ENCODE measurements around the gene VPS41. TPM values are rescaled to one million over a fixed set of nuclear protein-coding genes. Genes with fewer than 3 reads are reported as not detected.

The VPS41 gene
- total and polyA plus RNA-seq, 10 of the 15 experiments (the other 5 are each of a cell fraction or from before 2014, with no cell fraction given), result 15.3 to 63.2 (median 47.0) TPM

DNA sequence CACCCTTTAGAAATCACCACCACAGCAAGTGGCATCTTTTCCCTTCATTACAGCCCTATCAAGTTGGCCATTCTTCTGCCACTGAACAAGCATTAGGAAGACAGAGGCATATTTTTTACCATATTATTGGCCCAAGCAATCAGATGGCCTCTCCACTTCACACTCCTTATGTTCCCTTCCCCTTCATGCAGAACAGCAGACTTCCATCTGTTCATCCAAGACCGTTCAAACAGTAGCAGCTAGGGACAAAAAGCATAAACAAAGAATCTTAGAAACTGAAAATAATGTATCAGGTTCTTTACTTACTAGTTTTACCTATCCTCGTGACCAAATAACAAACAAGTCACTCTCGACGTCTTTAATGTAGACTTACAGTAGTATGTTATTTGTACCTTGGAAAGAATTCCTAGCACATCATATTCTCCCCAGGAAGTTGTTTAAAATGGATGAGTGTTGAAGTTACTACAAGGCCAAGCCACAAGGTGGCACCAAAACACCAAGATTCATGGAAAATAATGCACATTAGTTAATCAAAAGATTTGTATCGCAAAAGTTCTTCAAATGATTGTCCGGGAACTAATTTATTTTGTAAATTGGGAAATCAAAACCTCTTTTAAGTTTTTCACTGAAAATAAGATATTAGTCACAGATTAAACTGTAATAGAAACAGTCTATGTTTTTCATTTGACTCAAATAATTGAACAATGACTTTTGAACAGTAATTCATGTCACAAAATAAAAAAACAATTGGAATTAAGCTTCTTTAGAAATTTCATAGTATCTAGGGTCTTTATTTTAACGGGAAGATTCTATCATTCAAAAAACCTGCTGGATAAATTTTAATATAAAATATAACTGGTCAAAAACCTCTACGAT, 112.1 kb downstream of the VPS41 start:
- intact Hi-C loops (cut with micrococcal nuclease; ENCODE audit: unreplicated experiment), result loop anchor here (1.0 to 10.0 kb wide), 4 partner anchors 135 to 724 kb away; no protein-coding TSS in a partner anchor
- 0 out of 3 replicates have a peak, but pooled peaks have one; percentile 39 for ATAC-seq
- Histone ChIP-seq H3K36me3 (ENCODE audit: control insufficient read depth in 2 of 2, insufficient read depth in 2 of 2, low read length in 1 of 2) (peaks cover 3 to 18% of the 10 kb centered on the region in 2 experiments), H3K27ac (ENCODE audit: control insufficient read depth, insufficient read depth) (no peak overlapping the region), H2AFZ (ENCODE audit: control insufficient read depth, low read depth, low read length) (no peak overlapping the region), H3K4me1 (ENCODE audit: control insufficient read depth, insufficient read depth, low read length) (no peaks in the 10 kb centered on the region), H3K27me3 (replicated peaks in 1 of 2; ENCODE audit: control insufficient read depth in 2 of 2, insufficient read depth in 2 of 2, low read length in 1 of 2) (no peaks in the 10 kb centered on the region), H4K20me1 (ENCODE audit: control insufficient read depth, insufficient read depth) (no peaks in the 10 kb centered on the region), H3K79me2 (ENCODE audit: control insufficient read depth, insufficient read depth, low read length) (no peaks in the 10 kb centered on the region), H3K9ac (ENCODE audit: control insufficient read depth, insufficient read depth, low read length) (no peak overlapping the region), H3K9me3 (replicated peaks; ENCODE audit: control insufficient read depth, insufficient read depth, low read length) (no peaks in the 10 kb centered on the region), H3K4me3 (no peak overlapping the region), H3K4me2 (ENCODE audit: control insufficient read depth, insufficient read depth) (no peak overlapping the region)
- BruUV-seq (replicated peaks), result no TSS peak
- TF ChIP-seq JUND (IDR thresholded peaks at IDR 0.05; ENCODE audit: low read depth, low read length), result no peak
- TF ChIP-seq, protein P1, sequence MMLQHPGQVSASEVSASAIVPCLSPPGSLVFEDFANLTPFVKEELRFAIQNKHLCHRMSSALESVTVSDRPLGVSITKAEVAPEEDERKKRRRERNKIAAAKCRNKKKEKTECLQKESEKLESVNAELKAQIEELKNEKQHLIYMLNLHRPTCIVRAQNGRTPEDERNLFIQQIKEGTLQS (IDR thresholded peaks at IDR 0.05; ENCODE audit: borderline replicate concordance, extremely low read depth, low read depth, low read length), result no peak
- no peak for TF ChIP-seq ESRRA (IDR thresholded peaks at IDR 0.05; ENCODE audit: low read length)
- TF ChIP-seq SMC3 (IDR thresholded peaks at IDR 0.05; ENCODE audit: borderline replicate concordance, low read length), result peak; percentile 75; the same call in 1 of the 2 replicates
- TF ChIP-seq CBX5 (IDR thresholded peaks at IDR 0.05; ENCODE audit: low read depth), result no peak
- TF ChIP-seq YY1 (IDR thresholded peaks at IDR 0.05; ENCODE audit: low read depth, low read length), result peak; percentile 30; the same call in 1 of the 2 replicates
- no peak for TF ChIP-seq GABPA (IDR thresholded peaks at IDR 0.05; ENCODE audit: low read depth)
- no peak for TF ChIP-seq TCF7 (IDR thresholded peaks at IDR 0.05; ENCODE audit: borderline replicate concordance)
- TF ChIP-seq BACH1 (IDR thresholded peaks at IDR 0.05; ENCODE audit: borderline replicate concordance), result no peak
- no peak for TF ChIP-seq RAD51 (IDR thresholded peaks at IDR 0.05)
- TF ChIP-seq POLR2A (IDR thresholded peaks at IDR 0.05; ENCODE audit: low read depth, low read length), result no peak
- TF ChIP-seq, protein P2, sequence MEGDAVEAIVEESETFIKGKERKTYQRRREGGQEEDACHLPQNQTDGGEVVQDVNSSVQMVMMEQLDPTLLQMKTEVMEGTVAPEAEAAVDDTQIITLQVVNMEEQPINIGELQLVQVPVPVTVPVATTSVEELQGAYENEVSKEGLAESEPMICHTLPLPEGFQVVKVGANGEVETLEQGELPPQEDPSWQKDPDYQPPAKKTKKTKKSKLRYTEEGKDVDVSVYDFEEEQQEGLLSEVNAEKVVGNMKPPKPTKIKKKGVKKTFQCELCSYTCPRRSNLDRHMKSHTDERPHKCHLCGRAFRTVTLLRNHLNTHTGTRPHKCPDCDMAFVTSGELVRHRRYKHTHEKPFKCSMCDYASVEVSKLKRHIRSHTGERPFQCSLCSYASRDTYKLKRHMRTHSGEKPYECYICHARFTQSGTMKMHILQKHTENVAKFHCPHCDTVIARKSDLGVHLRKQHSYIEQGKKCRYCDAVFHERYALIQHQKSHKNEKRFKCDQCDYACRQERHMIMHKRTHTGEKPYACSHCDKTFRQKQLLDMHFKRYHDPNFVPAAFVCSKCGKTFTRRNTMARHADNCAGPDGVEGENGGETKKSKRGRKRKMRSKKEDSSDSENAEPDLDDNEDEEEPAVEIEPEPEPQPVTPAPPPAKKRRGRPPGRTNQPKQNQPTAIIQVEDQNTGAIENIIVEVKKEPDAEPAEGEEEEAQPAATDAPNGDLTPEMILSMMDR (IDR thresholded peaks at IDR 0.05 in 2 of 3, conservative IDR thresholded peaks at IDR 0.05 in 1 of 3; ENCODE audit: control insufficient read depth in 2 of 3, extremely low read depth in 1 of 3, insufficient read depth in 1 of 3, low read depth in 3 of 3, low read length in 3 of 3), result peak; percentile 53 to 76 (median 61); a peak in 5 of 6 replicates
- TF ChIP-seq SUPT20H (IDR thresholded peaks at IDR 0.05; ENCODE audit: borderline replicate concordance, control insufficient read depth, low read depth, low read length), result no peak
- no peak for TF ChIP-seq TAF1 (IDR thresholded peaks at IDR 0.05; ENCODE audit: borderline replicate concordance, low read depth, low read length)
- TF ChIP-seq RAD21 (IDR thresholded peaks at IDR 0.05; ENCODE audit: insufficient read depth, low read depth, low read length), result peak; percentile 91
- no peak for TF ChIP-seq BCL3 (IDR thresholded peaks at IDR 0.05; ENCODE audit: borderline replicate concordance, insufficient read depth, low read depth, low read length, poor library complexity, severe bottlenecking)
- CTCF ChIA-PET, result interaction anchor here (0.7 to 2.3 kb wide), 20 partner anchors 10 to 783 kb away, joined by 3 to 23 read pairs (median 4); no protein-coding TSS in a partner anchor
- RAD21 ChIA-PET (ENCODE audit: unreplicated experiment), result interaction anchor here (1.0 to 2.0 kb wide), 3 partner anchors 136 to 669 kb away, joined by 3 to 5 read pairs (median 4); no protein-coding TSS in a partner anchor
- in situ Hi-C loops (cut with MboI), result no loop called here
- POLR2A ChIA-PET, result no interaction called here
- WGBS (ENCODE audit: insufficient coverage, insufficient replicate concordance, low lambda C conversion rate, missing lambda C conversion rate), result 30% methylated on average over 8 of the region's 8 CpGs
- DNase-seq (ENCODE audit: low read depth, low spot score), result peak; percentile 15
- FAIRE-seq, result peak; percentile 52
- SMC1A ChIA-PET (ENCODE audit: uncharacterized antibody, unreplicated experiment), result interaction anchor here (0.9 to 2.6 kb wide), 4 partner anchors 9 to 669 kb away, joined by 3 to 8 read pairs (median 3); no protein-coding TSS in a partner anchor
